Measurements from ENCODE around the gene ECHS1.

Gene ECHS1

GRCh38 chr10:133339708-133340380, 33.3 kb downstream of the ECHS1 start:
- DNase-seq (ENCODE audit: low spot score): no peak

GRCh38 chr10:133338080-133339071, 34.8 kb downstream of the ECHS1 start:
- DNase-seq (ENCODE audit: low spot score): no peak

GRCh38 chr10:133337370-133337725, 35.8 kb downstream of the ECHS1 start:
- DNase-seq (ENCODE audit: low spot score): no peak

DNA sequence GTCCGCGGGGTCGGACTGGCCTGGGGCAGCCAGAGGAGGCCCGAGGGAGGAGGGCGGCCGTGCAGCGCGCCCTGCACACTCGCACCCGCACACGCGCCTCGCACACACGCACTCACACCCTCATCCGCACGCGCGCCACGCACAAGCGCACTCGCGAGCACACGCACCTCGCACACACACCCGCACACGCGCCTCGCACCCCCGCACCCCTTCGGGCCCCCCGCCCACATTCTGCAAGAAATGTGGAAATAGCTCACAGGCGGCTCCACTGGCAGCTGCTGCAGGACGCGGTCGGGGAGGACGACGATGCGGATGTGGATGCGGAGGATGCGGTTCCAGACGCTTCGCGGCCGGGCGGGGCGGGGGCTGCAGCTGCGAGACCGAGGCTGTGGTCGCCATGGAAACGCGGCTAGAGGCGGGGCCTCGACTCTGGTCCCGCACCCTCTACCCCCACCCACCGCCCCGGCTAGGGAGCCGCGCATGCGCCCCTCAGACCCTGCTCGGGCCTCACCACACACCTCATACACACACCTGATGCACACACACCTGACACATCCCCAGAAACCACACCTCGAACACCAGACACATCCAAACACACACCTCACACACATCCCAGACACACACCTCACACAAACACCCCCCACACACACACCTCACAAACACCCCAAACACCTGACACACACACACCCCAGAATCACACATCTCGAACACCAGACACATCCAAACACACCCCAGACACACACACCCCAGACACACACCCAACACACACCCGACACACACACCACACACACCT, 36.4 kb downstream of the ECHS1 start, which contains the start of gene CALY:
Gene CALY (minus strand): TSS at position 320 of the 793 bp plus-strand sequence. CDS start 7,907 bp downstream, outside the sequence.
- peak; percentile 40 for DNase-seq (ENCODE audit: low spot score)

- DNase-seq (ENCODE audit: low spot score): no peak
These were observed 37.0 kb downstream of the ECHS1 start for GRCh38 chr10:133336118-133336576.

- no peak for DNase-seq (ENCODE audit: low spot score)
These were observed 37.7 kb downstream of the ECHS1 start for GRCh38 chr10:133335246-133336117.

- DNase-seq (ENCODE audit: low spot score): no peak
These were observed 38.5 kb downstream of the ECHS1 start for GRCh38 chr10:133334503-133335245.

DNA sequence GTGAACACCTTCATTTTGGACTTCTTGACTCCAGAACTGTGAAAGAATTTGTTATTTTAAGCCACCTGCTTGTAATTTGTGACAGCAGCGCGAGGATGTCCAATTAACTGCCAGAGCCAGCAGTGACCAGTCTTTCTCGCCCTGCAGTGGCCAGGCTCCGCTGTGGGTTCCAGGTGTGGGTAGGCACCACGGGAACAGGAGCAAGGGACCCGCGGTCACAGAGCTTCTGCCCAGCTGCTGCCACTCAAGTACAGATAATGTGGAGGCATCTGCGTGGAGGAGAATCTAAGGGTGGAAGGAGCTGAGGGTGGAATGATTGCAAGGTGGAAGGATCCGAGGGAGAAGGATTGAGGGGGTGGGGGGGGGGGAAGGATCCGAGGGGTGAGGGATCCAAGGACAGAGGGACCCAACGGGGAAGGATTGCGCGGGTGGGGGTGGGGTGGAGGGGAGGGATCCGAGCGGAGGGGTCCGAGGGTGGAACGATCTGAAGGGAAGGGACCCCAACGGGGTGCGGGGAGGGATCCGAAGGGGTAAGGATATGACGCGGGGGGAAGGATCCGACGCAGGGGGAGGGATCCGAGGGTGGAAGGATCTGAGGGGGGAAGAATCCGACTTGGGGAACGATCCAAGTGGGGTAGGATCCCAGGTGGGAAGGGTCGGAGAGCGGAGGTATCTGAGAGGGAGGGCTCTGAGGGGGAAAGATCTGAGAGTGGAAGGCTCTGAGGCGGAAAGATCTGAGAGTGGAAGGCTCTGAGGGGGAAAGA, 40.0 kb downstream of the ECHS1 start:
- DNase-seq (ENCODE audit: low spot score): no peak

- DNase-seq (ENCODE audit: low spot score): peak; percentile 90
These were observed 43.5 kb downstream of the ECHS1 start for GRCh38 chr10:133329491-133330202.

GRCh38 chr10:133328358-133329343, 44.5 kb downstream of the ECHS1 start:
- no peak for DNase-seq (ENCODE audit: low spot score)

GRCh38 chr10:133327651-133328357, 45.4 kb downstream of the ECHS1 start:
- no peak for DNase-seq (ENCODE audit: low spot score)

DNA sequence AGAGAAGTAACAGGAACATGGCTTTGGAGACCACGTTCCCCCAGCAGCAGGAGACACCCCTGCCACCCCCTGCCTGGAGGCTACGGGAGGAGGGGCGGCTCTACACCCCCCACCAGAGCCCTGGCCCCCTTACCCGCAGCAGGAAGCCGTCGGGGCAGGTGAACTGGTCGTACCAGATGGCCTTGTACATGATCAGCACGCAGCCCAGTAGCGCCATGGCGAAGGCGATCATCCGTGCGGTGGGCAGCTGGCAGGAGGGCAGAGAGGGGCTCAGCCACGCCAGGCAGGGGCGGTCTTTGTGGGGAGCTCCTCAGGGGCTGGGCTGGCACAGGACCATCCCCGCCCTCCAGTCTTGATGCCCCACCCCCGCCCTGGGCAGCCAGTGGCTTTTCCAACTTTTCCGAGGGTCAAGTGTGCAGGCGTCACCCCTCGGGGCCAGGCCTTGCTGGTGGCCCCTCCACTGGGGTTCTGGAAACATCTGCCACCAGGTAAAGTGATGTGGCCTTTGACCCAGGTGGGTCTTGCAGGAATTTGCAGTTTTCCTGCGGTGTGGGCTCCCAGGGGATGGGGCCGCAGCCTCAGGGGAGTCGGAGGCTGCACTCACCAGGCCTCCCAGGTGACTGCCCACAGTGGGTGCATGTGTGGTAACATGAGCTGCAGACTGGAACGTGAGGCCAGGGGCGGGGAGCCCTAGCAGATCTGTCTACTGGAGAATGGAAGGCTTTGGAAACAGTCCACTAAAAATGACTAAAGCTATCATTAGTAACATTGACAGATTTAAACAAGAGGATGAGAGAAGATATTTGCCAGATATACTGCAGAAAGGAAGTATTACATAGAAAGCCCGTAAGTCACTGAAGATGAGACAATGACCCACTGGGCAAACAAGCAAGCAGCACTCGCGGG, 46.2 kb downstream of the ECHS1 start:
- no peak for DNase-seq (ENCODE audit: low spot score)

GRCh38 chr10:133326223-133326551, 47.0 kb downstream of the ECHS1 start:
- DNase-seq (ENCODE audit: low spot score): no peak

DNA sequence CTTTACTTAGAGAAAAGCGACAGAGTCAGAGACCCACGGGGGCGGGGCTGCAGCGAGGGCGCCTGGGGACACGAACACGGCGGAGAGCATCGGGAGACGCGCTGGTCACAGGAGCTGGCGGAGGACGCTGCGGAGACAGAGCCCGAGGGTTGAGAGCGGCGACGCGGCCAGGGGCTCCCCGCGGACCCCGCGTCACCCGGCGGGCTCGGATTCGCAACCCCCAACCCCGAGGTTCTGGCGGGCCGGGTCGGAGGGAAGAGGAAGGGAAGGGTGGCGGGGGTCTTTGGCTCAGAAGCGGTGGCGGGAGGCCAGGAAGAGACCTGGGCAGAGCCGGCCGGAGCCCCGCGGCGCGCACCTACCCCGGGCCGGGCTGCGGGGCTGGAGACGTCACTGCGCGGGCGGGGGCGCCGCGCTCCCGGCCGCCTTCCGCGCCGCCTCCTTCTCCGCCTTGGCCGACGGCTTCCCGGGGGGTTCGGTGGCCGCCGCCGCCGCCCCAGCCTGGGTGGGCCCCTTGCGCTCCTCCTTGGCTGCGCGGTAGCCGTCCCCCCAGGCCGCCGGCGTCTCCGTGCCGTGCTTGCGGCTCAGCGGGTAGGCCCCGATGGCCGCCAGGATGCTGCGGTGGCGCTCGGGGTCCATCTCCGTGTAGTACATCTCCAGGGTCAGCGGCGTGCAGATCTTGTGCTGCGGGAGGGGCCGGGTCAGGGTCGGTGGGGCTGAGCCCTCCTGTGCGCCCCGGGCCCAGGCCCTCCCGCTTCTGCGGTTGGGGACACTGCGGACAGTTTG, 47.5 kb downstream of the ECHS1 start:
- DNase-seq (ENCODE audit: low spot score): no peak

- DNase-seq (ENCODE audit: low spot score): no peak
These were observed 48.3 kb downstream of the ECHS1 start for GRCh38 chr10:133324857-133325260.

Measured in NAMALWA (cell line).